NCI-H2171 (cell line): ENCODE measurements around the gene SELENOF.
"Not testable (repeated sequence)": the region's sequence is repeated elsewhere in the genome, so short reads cannot be mapped to it uniquely, and the experiment has no call there.

Experiments
- DNase-seq: peaks from one replicate; lab custom pipeline; 2025; lab: John Stamatoyannopoulos, UW

SELENOF gene

GRCh38 chr1:86814118-86814517, 99.8 kb downstream of the SELENOF start:
- DNase-seq: not testable (repeated sequence)
